ENCODE results near the gene KCNMA1. TPM values are rescaled to one million over a fixed set of nuclear protein-coding genes. Genes with fewer than 3 reads are reported as not detected.
"Not testable (repeated sequence)": the region's sequence is repeated elsewhere in the genome, so short reads cannot be mapped to it uniquely, and the experiment has no call there.

Gene KCNMA1
- total RNA-seq, 1 experiment from 2014 or later: 20.7 TPM

DNA sequence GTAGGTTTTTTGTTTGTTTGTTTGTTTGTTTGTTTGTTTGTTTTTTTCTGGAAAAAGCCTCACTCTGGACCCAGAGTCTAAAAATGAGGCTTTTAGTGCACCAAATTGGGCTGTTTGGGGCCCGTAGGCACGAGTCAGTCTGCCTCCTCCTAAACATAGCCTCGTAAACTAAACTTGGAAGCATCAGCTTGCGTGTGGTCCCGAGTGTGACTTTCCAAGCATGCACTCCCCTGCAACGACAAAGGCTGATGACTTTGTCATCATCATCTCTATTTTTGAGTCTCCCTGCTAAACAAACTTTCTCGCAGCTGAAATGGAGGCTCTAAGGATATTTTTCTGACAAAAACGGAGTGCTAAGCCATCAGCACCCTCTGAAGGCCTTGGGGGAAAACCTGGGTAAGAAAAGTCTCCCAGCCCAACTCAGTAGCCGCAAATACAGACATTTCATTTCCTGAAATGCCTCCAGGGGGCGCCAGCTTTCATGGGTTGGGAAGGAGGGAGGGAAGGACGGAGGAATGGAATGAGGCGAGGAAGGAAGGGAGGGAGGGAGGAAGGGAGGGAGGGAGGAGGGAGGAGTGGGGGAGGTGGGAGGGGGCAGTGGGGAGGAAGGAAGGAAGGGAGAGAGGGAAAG, 245.9 kb downstream of the KCNMA1 start:
- intact Hi-C loops (cut with micrococcal nuclease; ENCODE audit: unreplicated experiment): loop anchor here (1.0 kb wide), 2 partner anchors 40 to 95 kb away; no protein-coding TSS in a partner anchor
- no TSS peak for BruUV-seq (replicated peaks)
- DNase-seq: peak; percentile 79 to 81
- Mint-ChIP-seq H3K4me3 (ENCODE audit: unreplicated experiment) (no peak overlapping the region), H3K4me1 (ENCODE audit: low read depth, unreplicated experiment) (peaks cover 40% of the 10 kb centered on the region), H3K27me3 (ENCODE audit: insufficient read depth, unreplicated experiment) (no peaks in the 10 kb centered on the region), H3K27ac (ENCODE audit: unreplicated experiment) (no peak overlapping the region), H3K36me3 (ENCODE audit: insufficient read depth, unreplicated experiment) (no peaks in the 10 kb centered on the region), H3K9me3 (ENCODE audit: unreplicated experiment) (no peaks in the 10 kb centered on the region)
- H3K4me3 ChIP-seq (ENCODE audit: low read depth, low read length): no peak overlapping the region
- H3K4me1 ChIP-seq: peaks cover 50% of the 10 kb centered on the region
- H3K9me3 ChIP-seq: no peaks in the 10 kb centered on the region
- CTCF ChIA-PET: interaction anchor here (0.6 to 1.6 kb wide), 7 partner anchors 14 to 181 kb away, joined by 3 to 7 read pairs (median 3); no protein-coding TSS in a partner anchor
- H3K36me3 ChIP-seq (ENCODE audit: control insufficient read depth, insufficient read depth, low read length): no peaks in the 10 kb centered on the region
- POLR2A ChIA-PET: no interaction called here
- TF ChIP-seq, protein P1, sequence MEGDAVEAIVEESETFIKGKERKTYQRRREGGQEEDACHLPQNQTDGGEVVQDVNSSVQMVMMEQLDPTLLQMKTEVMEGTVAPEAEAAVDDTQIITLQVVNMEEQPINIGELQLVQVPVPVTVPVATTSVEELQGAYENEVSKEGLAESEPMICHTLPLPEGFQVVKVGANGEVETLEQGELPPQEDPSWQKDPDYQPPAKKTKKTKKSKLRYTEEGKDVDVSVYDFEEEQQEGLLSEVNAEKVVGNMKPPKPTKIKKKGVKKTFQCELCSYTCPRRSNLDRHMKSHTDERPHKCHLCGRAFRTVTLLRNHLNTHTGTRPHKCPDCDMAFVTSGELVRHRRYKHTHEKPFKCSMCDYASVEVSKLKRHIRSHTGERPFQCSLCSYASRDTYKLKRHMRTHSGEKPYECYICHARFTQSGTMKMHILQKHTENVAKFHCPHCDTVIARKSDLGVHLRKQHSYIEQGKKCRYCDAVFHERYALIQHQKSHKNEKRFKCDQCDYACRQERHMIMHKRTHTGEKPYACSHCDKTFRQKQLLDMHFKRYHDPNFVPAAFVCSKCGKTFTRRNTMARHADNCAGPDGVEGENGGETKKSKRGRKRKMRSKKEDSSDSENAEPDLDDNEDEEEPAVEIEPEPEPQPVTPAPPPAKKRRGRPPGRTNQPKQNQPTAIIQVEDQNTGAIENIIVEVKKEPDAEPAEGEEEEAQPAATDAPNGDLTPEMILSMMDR (IDR thresholded peaks at IDR 0.05; ENCODE audit: insufficient read depth in 1 of 2, low read depth in 1 of 2, low read length in 1 of 2, severe bottlenecking in 1 of 2, unreplicated experiment in 1 of 2): peak; percentile 42 to 65
- H3K27me3 ChIP-seq (replicated peaks; ENCODE audit: control insufficient read depth, insufficient read depth, low read length): no peaks in the 10 kb centered on the region

DNA sequence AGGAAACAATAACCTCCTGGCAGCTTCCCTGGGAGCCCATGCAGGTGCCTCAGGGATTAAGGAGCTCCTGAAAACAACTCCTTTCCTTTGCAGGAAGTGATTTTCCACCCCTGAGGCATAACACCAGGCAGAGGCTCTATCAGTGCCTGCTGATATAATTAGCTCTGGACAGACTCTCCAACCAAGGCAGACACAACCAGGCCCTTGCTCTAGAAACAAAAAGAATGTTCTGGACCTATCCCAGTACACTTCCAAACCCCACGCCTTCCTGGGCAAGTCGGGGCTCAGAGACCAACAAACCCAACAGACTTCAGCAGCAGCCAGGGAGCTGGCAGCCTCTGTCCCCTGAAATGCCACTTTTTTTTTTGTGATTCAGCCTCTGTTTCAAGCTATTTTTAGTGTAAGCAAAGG, 247.1 kb downstream of the KCNMA1 start:
- intact Hi-C loops (cut with micrococcal nuclease; ENCODE audit: unreplicated experiment): no loop called here

DNA sequence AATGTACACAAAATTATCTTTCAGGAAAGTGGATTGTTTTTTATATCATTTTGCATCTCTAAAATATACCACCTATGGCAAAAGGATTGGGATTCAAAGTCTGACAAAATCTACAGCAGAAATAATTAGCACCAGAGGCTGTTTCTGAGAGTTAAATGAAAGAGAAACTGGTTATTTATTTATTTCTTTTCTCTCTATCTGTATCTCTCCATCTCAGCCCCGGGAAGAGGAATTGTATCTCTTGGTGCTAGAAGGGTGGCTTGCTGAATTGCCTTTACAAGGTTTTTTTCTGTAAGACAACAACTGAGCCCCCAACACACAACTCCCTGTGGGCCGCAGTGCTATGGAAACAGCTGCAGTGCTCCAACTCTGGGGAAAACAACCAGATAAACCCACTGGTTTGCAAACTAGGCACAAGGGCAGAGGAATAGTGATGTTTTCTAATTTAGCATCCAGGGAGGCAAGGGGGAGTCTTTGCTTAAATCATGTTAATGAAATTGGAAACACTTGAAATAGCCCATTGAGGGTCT, 249.0 kb downstream of the KCNMA1 start:
- intact Hi-C loops (cut with micrococcal nuclease; ENCODE audit: unreplicated experiment): loop anchor here (1.0 to 5.0 kb wide), 6 partner anchors 43 to 199 kb away; no protein-coding TSS in a partner anchor
- CTCF ChIA-PET: interaction anchor here (0.7 to 1.3 kb wide), 3 partner anchors 22 to 249 kb away, joined by 3 to 4 read pairs (median 3); partner anchors contain the start of gene KCNMA1

More for the DNA sequence above, 247.1 kb downstream of the KCNMA1 start:
- Mint-ChIP-seq H3K4me3 (ENCODE audit: unreplicated experiment) (no peak overlapping the region), H3K27ac (ENCODE audit: unreplicated experiment) (peak overlapping the region; percentile 96), H3K9me3 (ENCODE audit: unreplicated experiment) (no peaks in the 10 kb centered on the region), H3K27me3 (ENCODE audit: insufficient read depth, unreplicated experiment) (no peaks in the 10 kb centered on the region), H3K4me1 (ENCODE audit: low read depth, unreplicated experiment) (peaks cover 48% of the 10 kb centered on the region), H3K36me3 (ENCODE audit: insufficient read depth, unreplicated experiment) (no peaks in the 10 kb centered on the region)
- DNase-seq: no peak
- BruUV-seq (replicated peaks): no TSS peak
- H3K36me3 ChIP-seq (ENCODE audit: control insufficient read depth, insufficient read depth, low read length): no peaks in the 10 kb centered on the region
- H3K9me3 ChIP-seq: no peaks in the 10 kb centered on the region
- no peak overlapping the region for H3K4me3 ChIP-seq (ENCODE audit: low read depth, low read length)
- ChIA-PET POLR2A (no interaction called here), CTCF (interaction anchor here (0.6 kb wide), 1 partner anchor 41 kb away, joined by 3 read pairs; no protein-coding TSS in a partner anchor)
- peaks cover 61% of the 10 kb centered on the region for H3K4me1 ChIP-seq
- no peaks in the 10 kb centered on the region for H3K27me3 ChIP-seq (replicated peaks; ENCODE audit: control insufficient read depth, insufficient read depth, low read length)
- TF ChIP-seq, protein P1 (IDR thresholded peaks at IDR 0.05; ENCODE audit: insufficient read depth in 1 of 2, low read depth in 1 of 2, low read length in 1 of 2, severe bottlenecking in 1 of 2, unreplicated experiment in 1 of 2): no peak

DNA sequence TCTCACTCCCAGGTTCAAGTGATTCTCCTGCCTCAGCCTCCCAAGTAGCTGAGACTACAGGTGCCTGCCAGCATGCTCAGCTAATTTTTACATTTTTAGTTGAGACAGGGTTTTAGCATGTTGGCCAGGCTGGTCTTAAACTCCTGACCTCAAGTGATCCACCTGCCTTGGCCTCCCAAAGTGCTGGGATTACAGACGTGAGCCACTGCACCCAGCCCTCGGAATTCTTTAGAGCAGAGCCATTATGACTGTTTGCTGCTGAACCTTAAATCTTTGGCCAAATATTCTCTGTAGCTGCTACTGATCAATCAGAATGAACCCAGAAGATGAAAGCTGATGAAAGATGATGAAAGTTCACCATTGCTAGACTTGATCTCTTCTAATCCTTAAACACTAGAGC, 249.9 kb downstream of the KCNMA1 start:
- Mint-ChIP-seq H3K4me1 (ENCODE audit: low read depth, unreplicated experiment) (peaks cover 53% of the 10 kb centered on the region), H3K4me3 (ENCODE audit: unreplicated experiment) (peak overlapping the region; percentile 64), H3K27ac (ENCODE audit: unreplicated experiment) (peak overlapping the region; percentile 96)
- BruUV-seq (replicated peaks); H3K36me3 ChIP-seq (ENCODE audit: control insufficient read depth, insufficient read depth, low read length); POLR2A ChIA-PET; H3K27me3 Mint-ChIP-seq (ENCODE audit: insufficient read depth, unreplicated experiment); H3K9me3 ChIP-seq; H3K27me3 ChIP-seq (replicated peaks; ENCODE audit: control insufficient read depth, insufficient read depth, low read length); H3K4me3 ChIP-seq (ENCODE audit: low read depth, low read length); H3K36me3 Mint-ChIP-seq (ENCODE audit: insufficient read depth, unreplicated experiment); H3K9me3 Mint-ChIP-seq (ENCODE audit: unreplicated experiment): not testable (repeated sequence)
- CTCF ChIA-PET: interaction anchor here (1.0 to 1.3 kb wide), 5 partner anchors 23 to 250 kb away, joined by 3 to 5 read pairs (median 3); partner anchors contain the start of gene KCNMA1
- peak; percentile 56 to 68 for DNase-seq
- intact Hi-C loops (cut with micrococcal nuclease; ENCODE audit: unreplicated experiment): loop anchor here (1.0 to 5.0 kb wide), 6 partner anchors 44 to 200 kb away; no protein-coding TSS in a partner anchor
- H3K4me1 ChIP-seq: peaks cover 61% of the 10 kb centered on the region

More for the DNA sequence above, 249.0 kb downstream of the KCNMA1 start:
- Histone ChIP-seq H3K4me3 (ENCODE audit: low read depth, low read length) (no peak overlapping the region), H3K36me3 (ENCODE audit: control insufficient read depth, insufficient read depth, low read length) (no peaks in the 10 kb centered on the region; the same call in 1 of the 2 replicates), H3K9me3 (no peaks in the 10 kb centered on the region), H3K4me1 (peaks cover 61% of the 10 kb centered on the region), H3K27me3 (replicated peaks; ENCODE audit: control insufficient read depth, insufficient read depth, low read length) (no peaks in the 10 kb centered on the region)
- H3K4me3 Mint-ChIP-seq (ENCODE audit: unreplicated experiment): peak overlapping the region; percentile 64
- POLR2A ChIA-PET: no interaction called here
- no peak for DNase-seq
- peaks cover 55% of the 10 kb centered on the region for H3K4me1 Mint-ChIP-seq (ENCODE audit: low read depth, unreplicated experiment)
- H3K9me3 Mint-ChIP-seq (ENCODE audit: unreplicated experiment): no peaks in the 10 kb centered on the region
- no peaks in the 10 kb centered on the region for H3K36me3 Mint-ChIP-seq (ENCODE audit: insufficient read depth, unreplicated experiment)
- no peaks in the 10 kb centered on the region for H3K27me3 Mint-ChIP-seq (ENCODE audit: insufficient read depth, unreplicated experiment)
- TF ChIP-seq, protein P1 (IDR thresholded peaks at IDR 0.05; ENCODE audit: insufficient read depth in 1 of 2, low read depth in 1 of 2, low read length in 1 of 2, severe bottlenecking in 1 of 2, unreplicated experiment in 1 of 2): no peak
- peak overlapping the region; percentile 96 for H3K27ac Mint-ChIP-seq (ENCODE audit: unreplicated experiment)
- no TSS peak for BruUV-seq (replicated peaks)
